Measurements from ENCODE around the gene MRPS18A.

- no peak for TF ChIP-seq EZH2 (IDR thresholded peaks at IDR 0.05; ENCODE audit: low read depth, low read length, severe bottlenecking)
- no peak for TF ChIP-seq KDM1A (IDR thresholded peaks at IDR 0.05; ENCODE audit: borderline replicate concordance, low read length)
- TF ChIP-seq BACH1 (IDR thresholded peaks at IDR 0.05; ENCODE audit: low read length): no peak
- TF ChIP-seq POLR2AphosphoS5 (IDR thresholded peaks at IDR 0.05; ENCODE audit: low read depth, low read length): no peak
- no peak for TF ChIP-seq GTF2F1 (IDR thresholded peaks at IDR 0.05; ENCODE audit: borderline replicate concordance, low read depth, low read length)
- no peak for TF ChIP-seq EGR1 (IDR thresholded peaks at IDR 0.05; ENCODE audit: borderline replicate concordance, low read depth, low read length)
- TF ChIP-seq POLR2A (IDR thresholded peaks at IDR 0.05; ENCODE audit: control extremely low read depth in 1 of 2, low read depth in 2 of 2, low read length in 2 of 2): no peak
- no peak for TF ChIP-seq EP300 (IDR thresholded peaks at IDR 0.05; ENCODE audit: borderline replicate concordance in 1 of 2, low read depth in 2 of 2, low read length in 2 of 2)
- TF ChIP-seq TCF12 (IDR thresholded peaks at IDR 0.05; ENCODE audit: low read depth, low read length): no peak
- TF ChIP-seq ZNF274 (IDR thresholded peaks at IDR 0.05; ENCODE audit: borderline replicate concordance, extremely low read depth, low read length): no peak
These were observed 30.2 kb upstream of the MRPS18A start for GRCh38 chr6:43717822-43718221.

Data from H1 (cell line).